ENCODE results near the gene NKAIN2. TPM values are rescaled to one million over a fixed set of nuclear protein-coding genes. Genes with fewer than 3 reads are reported as not detected.

NKAIN2 gene
- total RNA-seq, 3 donors from 2014 or later (not counting 1 experiment from before 2014, with no cell fraction given): 0.45 TPM; not detected in 2

DNA sequence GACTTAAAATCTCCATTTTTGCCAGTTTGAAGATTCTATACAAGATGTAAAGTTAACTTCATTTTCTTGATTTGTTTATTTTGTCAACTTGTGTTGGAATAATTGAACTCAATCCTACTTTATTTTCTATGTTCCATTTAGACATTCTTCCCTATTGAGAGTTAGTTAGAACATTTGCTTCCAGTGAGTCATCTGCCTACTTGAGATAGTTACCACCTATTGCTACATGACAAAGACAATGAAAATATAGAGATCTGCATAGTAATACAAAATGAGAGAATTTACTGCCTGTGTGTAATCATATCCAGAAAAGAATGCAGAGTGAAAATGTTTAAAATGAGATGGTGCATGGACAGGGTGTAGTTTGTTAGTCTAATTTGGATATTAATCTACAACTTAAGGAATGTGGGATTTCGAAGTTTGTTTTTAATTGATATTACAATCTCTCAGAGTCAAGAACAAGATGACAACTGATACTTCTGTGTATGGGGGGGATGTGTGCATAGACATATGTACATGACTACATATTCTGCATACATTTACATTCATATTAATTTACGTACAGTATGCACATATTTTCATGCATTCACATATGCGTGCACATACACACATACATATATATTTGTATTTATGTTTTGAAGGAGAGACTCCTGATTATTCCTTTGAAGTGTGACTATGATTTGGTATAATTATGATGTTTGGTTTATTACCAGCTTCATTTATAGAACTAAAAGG, 420.1 kb downstream of the NKAIN2 start:
- Histone ChIP-seq H3K4me1 (ENCODE audit: control insufficient read depth, insufficient read depth, low read length) (no peaks in the 10 kb centered on the region), H3K27ac (ENCODE audit: low read length) (no peak overlapping the region), H3K9me3 (ENCODE audit: control insufficient read depth, insufficient read depth, low read length) (no peaks in the 10 kb centered on the region), H3K36me3 (ENCODE audit: control insufficient read depth, insufficient read depth, low read length) (no peaks in the 10 kb centered on the region), H3K4me3 (ENCODE audit: low read length) (no peak overlapping the region), H3K27me3 (ENCODE audit: control insufficient read depth, insufficient read depth, low read length) (no peaks in the 10 kb centered on the region)
- no peak for TF ChIP-seq CTCF (IDR thresholded peaks at IDR 0.05)
- Mint-ChIP-seq H3K4me1 (no peaks in the 10 kb centered on the region), H3K4me3 (no peak overlapping the region), H3K9me3 (peaks cover 9 to 12% of the 10 kb centered on the region in 2 donors), H3K27me3 (ENCODE audit: low read depth in 2 of 2) (no peaks in the 10 kb centered on the region), H3K27ac (no peak overlapping the region), H3K36me3 (no peaks in the 10 kb centered on the region)
- DNase-seq: no peak
- no peak for ATAC-seq
- WGBS (ENCODE audit: insufficient coverage): no CpG with 5 or more reads among the region's 3 CpGs
- intact Hi-C loops (cut with micrococcal nuclease): no loop called here

- Histone ChIP-seq H3K27me3 (ENCODE audit: control insufficient read depth, insufficient read depth, low read length) (no peaks in the 10 kb centered on the region), H3K4me3 (ENCODE audit: low read length) (no peak overlapping the region), H3K27ac (ENCODE audit: low read length) (no peak overlapping the region), H3K36me3 (ENCODE audit: control insufficient read depth, insufficient read depth, low read length) (no peaks in the 10 kb centered on the region), H3K9me3 (ENCODE audit: control insufficient read depth, insufficient read depth, low read length) (peaks cover 7% of the 10 kb centered on the region), H3K4me1 (ENCODE audit: control insufficient read depth, insufficient read depth, low read length) (no peaks in the 10 kb centered on the region)
- H3K9me3 Mint-ChIP-seq: peaks cover 11 to 23% of the 10 kb centered on the region in 2 donors
- H3K4me1 Mint-ChIP-seq: no peaks in the 10 kb centered on the region
- H3K27ac Mint-ChIP-seq: no peak overlapping the region
- 44% methylated on average over 1 of the region's 1 CpG for WGBS (ENCODE audit: insufficient coverage)
- H3K27me3 Mint-ChIP-seq (ENCODE audit: low read depth in 2 of 2): no peaks in the 10 kb centered on the region
- peaks cover 15% of the 10 kb centered on the region for H3K36me3 Mint-ChIP-seq
- H3K4me3 Mint-ChIP-seq: no peak overlapping the region
- DNase-seq (no peak), ATAC-seq (no peak)
- intact Hi-C loops (cut with micrococcal nuclease): no loop called here
- no peak for TF ChIP-seq CTCF (IDR thresholded peaks at IDR 0.05)
These were observed 422.7 kb downstream of the NKAIN2 start for GRCh38 chr6:124226396-124226795.

DNA sequence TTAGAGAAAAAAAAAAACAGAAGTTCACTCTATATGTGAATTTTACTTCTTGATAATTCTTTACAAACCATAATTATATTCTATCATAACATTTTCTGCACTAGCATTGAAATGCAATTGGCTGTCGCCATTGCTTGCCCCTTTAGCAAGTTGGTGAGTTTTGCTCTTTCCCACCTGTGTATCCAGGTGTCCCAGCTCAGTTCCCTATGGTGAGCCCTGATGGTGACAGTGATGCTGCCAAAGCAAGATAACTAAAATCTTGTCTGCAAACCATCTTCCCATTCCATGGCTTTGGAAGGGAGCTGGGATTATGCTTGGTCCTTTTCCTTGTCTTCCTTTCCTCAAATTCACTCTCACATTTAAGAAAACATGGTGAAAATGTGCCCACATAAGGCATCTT, 429.6 kb downstream of the NKAIN2 start:
- ATAC-seq (no peak), DNase-seq (no peak)
- TF ChIP-seq CTCF (IDR thresholded peaks at IDR 0.05): no peak
- no peak overlapping the region for H3K27ac Mint-ChIP-seq
- peaks cover 15% of the 10 kb centered on the region for H3K36me3 Mint-ChIP-seq
- no peak overlapping the region for H3K4me3 ChIP-seq (ENCODE audit: low read length)
- intact Hi-C loops (cut with micrococcal nuclease): no loop called here
- 79% methylated on average over 1 of the region's 1 CpG for WGBS (ENCODE audit: insufficient coverage)
- H3K4me1 ChIP-seq (ENCODE audit: control insufficient read depth, insufficient read depth, low read length): no peaks in the 10 kb centered on the region
- H3K27me3 ChIP-seq (ENCODE audit: control insufficient read depth, insufficient read depth, low read length): no peaks in the 10 kb centered on the region
- H3K9me3 ChIP-seq (ENCODE audit: control insufficient read depth, insufficient read depth, low read length): peaks cover 7% of the 10 kb centered on the region
- H3K9me3 Mint-ChIP-seq: peaks cover 7 to 21% of the 10 kb centered on the region in 2 donors
- no peak overlapping the region for H3K27ac ChIP-seq (ENCODE audit: low read length)
- no peaks in the 10 kb centered on the region for H3K4me1 Mint-ChIP-seq
- no peaks in the 10 kb centered on the region for H3K36me3 ChIP-seq (ENCODE audit: control insufficient read depth, insufficient read depth, low read length)
- H3K4me3 Mint-ChIP-seq: no peak overlapping the region
- no peaks in the 10 kb centered on the region for H3K27me3 Mint-ChIP-seq (ENCODE audit: low read depth in 2 of 2)

GRCh38 chr6:124234801-124235200, 431.1 kb downstream of the NKAIN2 start:
- no peaks in the 10 kb centered on the region for H3K27me3 ChIP-seq (ENCODE audit: control insufficient read depth, insufficient read depth, low read length)
- H3K36me3 ChIP-seq (ENCODE audit: control insufficient read depth, insufficient read depth, low read length): no peaks in the 10 kb centered on the region
- H3K4me1 ChIP-seq (ENCODE audit: control insufficient read depth, insufficient read depth, low read length): no peaks in the 10 kb centered on the region
- ATAC-seq (no peak), DNase-seq (no peak)
- no peak overlapping the region for H3K4me3 Mint-ChIP-seq
- no peak overlapping the region for H3K27ac ChIP-seq (ENCODE audit: low read length)
- no peak overlapping the region for H3K27ac Mint-ChIP-seq
- H3K4me3 ChIP-seq (ENCODE audit: low read length): no peak overlapping the region
- H3K9me3 Mint-ChIP-seq: peaks cover 13 to 20% of the 10 kb centered on the region in 2 donors
- H3K9me3 ChIP-seq (ENCODE audit: control insufficient read depth, insufficient read depth, low read length): peaks cover 4% of the 10 kb centered on the region
- no CpG with 5 or more reads among the region's 2 CpGs for WGBS (ENCODE audit: insufficient coverage)
- peaks cover 10% of the 10 kb centered on the region for H3K36me3 Mint-ChIP-seq
- no peaks in the 10 kb centered on the region for H3K27me3 Mint-ChIP-seq (ENCODE audit: low read depth in 2 of 2)
- no peak for TF ChIP-seq CTCF (IDR thresholded peaks at IDR 0.05)
- no peaks in the 10 kb centered on the region for H3K4me1 Mint-ChIP-seq
- intact Hi-C loops (cut with micrococcal nuclease): no loop called here
